Activated CD8-positive, alpha-beta memory T cell treated with anti-CD3 and anti-CD28 coated beads, Interleukin-2, amount 50 U/mL, for 24 hours (primary cell): Measurements from ENCODE around the gene COL4A4.
"Not testable (repeated sequence)": the region's sequence is repeated elsewhere in the genome, so short reads cannot be mapped to it uniquely, and the experiment has no call there.

Experiments used
- DNase-seq: peaks from one replicate; pipeline ENCODE4 v3.0.0-alpha.2; 2020; ENCODE audit errors: extremely low read depth

COL4A4 gene

DNA sequence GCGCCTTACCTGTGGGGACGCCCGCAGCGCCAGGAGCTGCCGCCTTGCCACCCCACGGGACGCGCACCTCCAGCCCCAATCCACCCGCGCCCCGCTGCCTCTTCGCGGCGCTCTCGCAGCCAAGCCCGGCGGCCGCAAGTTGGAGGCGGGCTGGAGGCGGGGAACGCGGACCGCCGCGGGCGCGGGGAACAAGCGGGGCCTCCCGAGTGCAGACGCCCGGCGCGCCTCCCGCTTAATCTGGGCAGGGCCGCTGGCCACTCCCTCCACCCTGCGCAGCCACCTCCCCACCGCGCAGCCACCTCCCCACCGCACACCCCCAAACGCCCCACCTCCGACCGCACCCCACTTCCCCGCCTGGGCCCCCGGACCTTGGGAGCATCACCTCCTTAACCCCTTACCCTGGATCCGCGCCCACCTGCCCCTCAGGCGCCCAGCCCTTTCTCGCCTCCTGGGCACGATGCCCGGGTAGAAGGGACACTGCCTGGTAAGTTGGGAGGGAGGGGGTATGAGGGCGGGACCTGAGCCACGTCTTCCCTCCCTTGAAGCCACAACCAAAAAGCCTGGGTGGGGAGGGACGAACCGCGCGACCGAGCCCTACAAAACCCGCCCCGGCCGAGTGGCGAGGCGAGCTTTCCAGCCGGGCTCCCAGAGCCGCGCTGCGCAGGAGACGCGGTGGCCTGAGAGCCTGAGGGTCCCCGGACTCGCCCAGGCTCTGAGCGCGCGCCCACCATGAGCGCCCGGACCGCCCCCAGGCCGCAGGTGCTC lies at the start of gene COL4A4, which contains the start of gene COL4A3:
COL4A4 (minus strand) TSS at position 208 of the 765 bp plus-strand sequence. CDS start 16,722 bp downstream, outside the sequence.
COL4A3 (plus strand) TSS at position 627 of the 765 bp plus-strand sequence; CDS start at position 730, 103 bp downstream.
- DNase-seq = no peak

GRCh38 chr2:227207573-227207972 lies 43.6 kb upstream of the COL4A4 start:
- no peak for DNase-seq

- DNase-seq = no peak
These were observed 42.4 kb upstream of the COL4A4 start for GRCh38 chr2:227206406-227206805.

- no peak for DNase-seq
These were observed 41.7 kb upstream of the COL4A4 start for GRCh38 chr2:227205701-227206100.

DNA sequence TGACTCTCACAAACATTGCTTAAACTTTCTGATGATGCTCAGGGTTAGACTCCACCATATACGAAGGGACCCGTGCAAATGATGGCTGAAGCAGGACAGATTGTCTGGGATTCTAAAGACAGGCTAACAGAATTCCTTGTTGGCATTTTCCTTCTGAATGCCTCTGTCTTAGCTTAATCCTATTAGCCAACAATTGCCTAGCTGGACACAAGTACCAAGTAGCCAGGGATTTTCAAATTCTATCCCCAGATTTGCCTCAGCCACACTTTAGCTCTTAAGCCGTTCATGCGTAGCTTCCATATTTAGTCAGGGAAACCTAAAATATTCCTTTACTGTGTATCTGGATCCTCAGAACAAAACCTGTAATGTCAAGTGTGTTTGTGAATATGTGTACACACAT lies 40.4 kb upstream of the COL4A4 start:
- DNase-seq = no peak

DNA sequence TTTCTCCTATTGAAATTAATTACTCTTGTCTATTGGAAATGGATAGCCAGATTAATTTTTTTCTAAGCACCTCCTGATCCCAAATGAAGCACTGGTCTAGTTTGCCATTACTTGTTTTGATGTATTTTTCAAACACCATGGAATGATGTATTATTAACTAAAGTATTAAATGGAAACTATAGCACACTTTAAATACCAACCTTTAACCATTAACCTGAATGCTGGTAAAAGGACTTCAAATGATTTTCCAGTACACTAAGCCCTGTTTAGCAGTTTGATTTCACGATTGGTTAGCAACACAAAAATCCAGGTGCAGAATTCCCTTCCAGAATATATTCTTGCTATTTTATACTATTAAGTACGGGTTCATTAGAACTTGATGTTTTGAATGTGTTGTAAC lies 37.8 kb upstream of the COL4A4 start:
- DNase-seq = no peak

DNA sequence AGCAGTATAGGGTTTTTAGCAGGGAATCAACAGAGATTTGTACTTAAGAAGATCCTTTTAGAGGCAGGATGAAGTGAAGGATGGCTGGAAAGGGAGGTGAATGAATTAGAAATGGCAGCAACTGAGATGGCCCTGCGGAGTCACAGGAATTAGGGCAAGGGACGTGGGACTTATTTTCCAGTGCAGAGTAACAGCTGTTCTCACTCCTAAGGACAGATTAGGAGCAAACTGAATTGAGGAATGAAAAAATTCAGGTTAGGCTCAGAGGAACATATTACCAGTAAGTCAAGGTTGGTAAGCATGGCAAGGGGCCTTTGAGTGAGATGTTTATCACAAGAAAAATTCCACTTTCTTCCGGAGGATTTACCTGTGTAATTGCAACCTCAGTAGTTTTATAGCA lies 34.9 kb upstream of the COL4A4 start:
- no peak for DNase-seq

GRCh38 chr2:227194219-227194618 lies 30.2 kb upstream of the COL4A4 start:
- no peak for DNase-seq

GRCh38 chr2:227192491-227192890 lies 28.5 kb upstream of the COL4A4 start:
- no peak for DNase-seq

DNA sequence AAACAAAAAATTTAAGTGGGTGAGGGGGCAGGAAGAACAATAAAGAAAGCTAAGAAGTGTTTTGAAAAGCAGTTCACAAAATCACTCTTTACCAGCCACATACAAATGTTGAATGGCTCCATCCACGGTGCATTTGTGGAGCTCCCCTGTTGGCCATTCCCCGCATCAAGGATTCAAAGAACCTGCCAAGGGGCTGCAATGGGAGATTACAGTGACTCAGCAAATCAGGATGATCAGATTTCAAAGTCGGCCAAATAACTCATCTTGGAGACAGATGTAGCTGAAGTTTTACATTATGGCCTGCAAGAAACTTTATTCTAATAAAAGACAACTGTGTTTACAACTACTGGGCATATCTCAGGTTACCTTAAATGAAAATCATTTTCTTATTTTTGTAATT lies 27.4 kb upstream of the COL4A4 start:
- DNase-seq = no peak

- no peak for DNase-seq
These were observed 24.3 kb upstream of the COL4A4 start for GRCh38 chr2:227188292-227188691.

DNA sequence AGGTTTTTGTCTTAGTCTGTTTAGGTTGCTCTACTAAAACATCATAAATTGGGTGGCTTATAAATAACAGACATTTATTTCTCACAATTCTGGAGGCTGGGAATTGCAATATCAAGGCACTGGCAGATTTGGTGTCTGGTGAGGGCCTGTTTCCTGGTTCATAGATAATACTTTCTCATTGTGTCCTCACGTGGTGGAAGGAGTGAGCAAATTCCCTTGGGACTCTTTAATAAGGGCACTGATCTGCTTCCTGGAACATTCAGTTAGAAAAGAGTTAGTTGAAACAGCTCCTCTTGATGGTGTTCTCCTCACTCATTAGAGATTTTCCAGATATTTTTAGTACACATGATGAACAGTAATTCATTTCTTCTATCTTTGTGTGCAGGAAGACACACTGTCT lies 22.7 kb upstream of the COL4A4 start:
- no peak for DNase-seq

DNA sequence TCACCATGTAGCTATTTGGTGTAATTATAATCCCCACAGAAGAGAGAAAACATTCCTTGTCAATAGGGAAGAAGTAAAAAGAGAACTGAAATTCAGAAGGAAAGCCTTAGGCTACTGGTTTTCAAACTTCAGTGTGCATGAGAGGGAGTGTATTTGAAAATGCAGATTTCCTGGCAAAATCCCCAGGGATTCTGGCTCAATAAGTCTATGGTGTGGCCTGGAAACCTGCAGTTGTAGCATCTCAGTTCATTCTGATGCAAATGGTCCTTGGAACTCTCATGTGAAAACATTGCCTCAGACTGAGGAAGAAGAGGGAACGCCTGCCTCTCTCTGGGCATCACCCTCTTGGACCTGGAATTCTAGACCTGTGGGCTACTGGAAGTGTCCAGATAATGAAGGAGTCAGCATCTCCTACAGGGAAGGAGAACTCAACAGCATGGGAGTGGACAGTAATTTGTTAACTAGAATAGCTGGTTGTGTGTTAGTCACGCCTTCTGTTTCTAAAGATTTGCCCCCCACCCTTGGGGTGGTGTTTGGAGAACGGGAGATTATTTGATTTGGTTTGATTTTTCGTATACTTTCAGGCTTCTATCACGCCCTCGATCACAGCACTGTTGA lies 21.7 kb upstream of the COL4A4 start:
- DNase-seq = no peak

DNA sequence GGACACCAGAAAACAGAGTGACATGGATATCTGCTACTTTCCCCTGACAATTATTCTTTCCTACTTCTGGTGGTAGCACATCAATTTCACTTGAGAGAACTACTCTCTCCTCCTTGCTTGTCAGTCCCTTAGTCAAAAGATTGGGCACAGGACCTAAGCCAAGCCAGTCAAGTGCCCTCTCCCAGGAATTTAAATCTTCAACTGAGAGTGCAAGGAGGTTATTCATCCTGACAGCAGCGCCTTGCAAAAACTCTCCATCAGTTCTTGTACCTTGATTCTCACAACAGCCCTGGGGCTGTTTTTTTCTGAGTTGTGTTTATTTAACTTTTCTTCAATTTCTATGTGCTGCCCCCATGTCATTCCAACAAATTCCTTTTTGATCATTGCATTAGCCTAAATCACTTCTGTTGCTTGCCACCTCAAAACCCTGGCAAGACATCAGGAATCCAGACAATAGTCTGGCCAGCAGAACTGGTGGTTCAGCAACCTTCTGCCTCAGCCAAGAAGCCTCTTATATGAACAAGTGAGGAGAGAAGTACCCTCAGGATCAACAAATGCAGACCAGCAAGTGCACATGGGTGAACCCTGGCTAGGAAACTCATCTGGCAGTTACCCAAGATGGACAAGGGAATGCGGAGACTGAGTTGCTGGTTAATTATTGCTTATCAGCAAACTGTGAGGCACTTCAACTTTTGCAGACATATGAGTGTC lies 19.8 kb upstream of the COL4A4 start:
- no peak for DNase-seq

GRCh38 chr2:227182765-227183164 lies 18.8 kb upstream of the COL4A4 start:
- DNase-seq = no peak

DNA sequence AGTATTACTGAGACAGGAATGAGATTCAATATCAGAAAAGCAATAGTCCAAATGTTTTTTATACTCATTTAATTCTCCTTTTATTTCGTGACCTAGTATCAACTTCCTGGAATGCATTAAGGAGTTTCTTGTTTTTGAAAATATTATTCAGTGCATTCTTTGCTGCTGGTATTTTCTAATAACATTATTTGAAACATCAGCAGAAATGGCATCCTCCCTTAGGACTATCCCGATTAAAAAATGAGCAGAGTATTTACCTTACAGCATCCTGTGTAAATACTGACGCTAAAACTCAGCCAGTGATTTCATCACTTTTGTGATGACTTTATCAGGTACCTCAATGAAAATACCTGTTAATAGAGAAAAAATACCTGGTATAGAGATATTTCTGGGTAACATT lies 16.8 kb upstream of the COL4A4 start:
- DNase-seq = no peak

DNA sequence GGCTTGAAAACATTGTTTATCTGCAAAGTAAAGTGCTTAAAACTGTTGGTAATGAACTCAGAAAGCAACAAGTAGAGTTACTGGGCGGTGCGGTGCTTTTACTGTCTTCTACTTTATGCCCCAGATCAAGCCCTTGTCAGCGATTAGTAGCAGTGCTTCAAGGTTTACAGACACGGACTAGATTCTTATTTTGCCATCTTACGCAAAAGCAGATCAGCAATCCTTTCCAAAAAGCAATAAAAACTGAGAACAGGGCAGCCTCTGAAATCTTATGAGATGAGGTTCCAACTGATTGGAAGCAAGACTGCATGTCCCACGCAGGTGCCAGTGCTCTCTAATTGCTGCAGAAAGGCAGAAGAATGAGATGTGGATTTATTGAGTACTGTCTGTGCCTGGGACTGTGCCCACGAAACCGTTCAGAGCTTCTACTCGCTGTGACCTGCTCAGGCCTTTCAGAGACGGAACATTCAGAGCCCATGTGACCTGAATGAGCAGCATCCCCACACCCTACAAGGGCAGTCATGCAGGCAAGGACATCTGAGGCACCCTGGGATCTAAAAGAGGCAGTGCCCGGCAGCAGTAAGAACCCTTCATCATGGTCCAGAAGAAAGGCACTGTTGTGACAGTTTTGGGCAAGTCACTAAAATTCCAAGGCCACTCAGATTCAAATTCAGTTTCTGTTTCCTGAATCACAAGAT lies 16.1 kb upstream of the COL4A4 start:
- no peak for DNase-seq

- no peak for DNase-seq
These were observed 13.8 kb upstream of the COL4A4 start for GRCh38 chr2:227177592-227178336.

DNA sequence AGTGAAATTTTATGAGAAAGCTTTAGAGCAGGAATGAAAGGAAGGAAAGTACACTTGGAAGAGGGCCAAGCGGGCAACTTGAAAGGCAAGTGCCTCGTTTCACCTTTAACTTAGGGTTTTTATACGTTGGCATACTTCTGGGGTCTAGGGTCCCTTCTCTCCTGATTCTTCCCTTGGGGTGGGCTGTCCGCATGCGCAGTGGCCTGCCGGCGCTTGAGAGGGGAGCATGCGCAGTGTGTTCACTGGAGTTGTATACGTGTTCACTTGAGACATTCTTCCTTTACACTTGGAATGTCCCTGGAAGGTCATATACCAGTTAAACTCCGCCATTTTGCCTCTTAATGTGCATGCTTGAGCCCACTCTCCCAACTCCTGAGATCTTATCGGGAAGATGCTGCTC lies 7.8 kb upstream of the COL4A4 start:
- not testable (repeated sequence) for DNase-seq

GRCh38 chr2:227164763-227165291 lies 822 bp upstream of the COL4A4 start:
- DNase-seq = no peak

DNA sequence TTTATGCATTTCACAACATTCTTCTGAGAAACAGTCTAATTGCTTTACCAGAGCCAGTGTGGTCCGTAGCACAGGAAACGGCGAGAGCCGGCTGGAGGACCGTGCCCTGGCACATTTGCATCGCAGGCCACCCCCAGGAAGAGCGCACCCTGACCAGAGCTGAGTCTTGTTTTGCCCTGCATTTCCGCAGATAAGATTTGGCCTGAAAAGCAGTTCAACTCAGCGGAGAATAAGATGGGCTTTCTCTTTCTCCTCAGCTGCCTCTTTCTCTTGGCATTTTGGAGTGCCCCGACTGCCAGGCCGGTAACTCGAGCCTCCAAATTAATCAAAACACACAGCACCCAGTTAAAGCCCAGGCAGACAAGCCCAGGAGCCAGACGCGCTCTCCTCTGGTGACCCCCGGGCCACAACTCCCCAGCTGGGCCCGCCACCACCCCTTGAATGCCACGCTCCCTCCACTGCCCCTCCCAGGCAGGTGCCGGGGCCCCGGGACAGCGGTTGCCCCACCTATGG lies 464 bp downstream of the COL4A4 start:
- DNase-seq = no peak
